GM23338 (cell line): ENCODE data around the gene SLC9A2. TPM values are rescaled to one million over a fixed set of nuclear protein-coding genes. Genes with fewer than 3 reads are reported as not detected.

Source experiments
- ATAC-seq: fragments of 200-7000 bp; cut with Tn5 transposase; 3 replicates; pipeline ENCODE4 v1.9.1; 2020
- DNase-seq: peaks from one replicate; pipeline ENCODE4 v3.0.0-alpha.2; 2015; ENCODE audit warnings: low spot score
- H2AFZ ChIP-seq: fragments of 200-600 bp; sonication (generic); 2 replicates; pipeline ENCODE4 v1.8.0; 2016; ENCODE audit warnings: antibody characterized with exemption, mild to moderate bottlenecking, moderate library complexity
- H3F3A ChIP-seq: fragments of 200-600 bp; sonication (generic); replicated peaks from 2 replicates; pipeline ENCODE4 v1.8.0; 2017; ENCODE audit warnings: antibody characterized with exemption, mixed run types, low read depth
- H3K27ac ChIP-seq: fragments of 200-600 bp; sonication (generic); 2 replicates; pipeline ENCODE4 v1.6.1; 2016; ENCODE audit warnings: low read depth
- H3K27me3 ChIP-seq: fragments of 200-600 bp; sonication (generic); 2 replicates; pipeline ENCODE4 v1.8.0; 2016; ENCODE audit warnings: mild to moderate bottlenecking, mixed run types, moderate library complexity; ENCODE audit not compliant: insufficient read depth
- H3K36me3 ChIP-seq: fragments of 200-600 bp; sonication (generic); 2 replicates; pipeline ENCODE4 v1.8.0; 2016; ENCODE audit warnings: mild to moderate bottlenecking; ENCODE audit not compliant: insufficient read depth
- H3K4me1 ChIP-seq: fragments of 200-600 bp; sonication (generic); 2 replicates; pipeline ENCODE4 v1.8.0; 2016; ENCODE audit warnings: mild to moderate bottlenecking, moderate library complexity; ENCODE audit not compliant: insufficient read depth
- H3K4me2 ChIP-seq: fragments of 200-600 bp; sonication (generic); 2 replicates; pipeline ENCODE4 v1.7.1; 2017; ENCODE audit warnings: mixed run types
- H3K4me3 ChIP-seq: fragments of 200-600 bp; sonication (generic); 2 replicates; pipeline ENCODE4 v1.6.1; 2016; ENCODE audit warnings: mixed run types
- H3K79me2 ChIP-seq: fragments of 200-600 bp; sonication (generic); replicated peaks from 2 replicates; pipeline ENCODE4 v1.8.0; 2017; ENCODE audit warnings: mild to moderate bottlenecking; ENCODE audit not compliant: insufficient read depth
- H3K9me2 ChIP-seq: fragments of 200-600 bp; sonication (generic); 2 replicates; pipeline ENCODE4 v1.8.0; 2017; ENCODE audit not compliant: insufficient read depth
- H4K20me1 ChIP-seq: fragments of 200-600 bp; sonication (generic); replicated peaks from 2 replicates; pipeline ENCODE4 v1.8.0; 2017; ENCODE audit warnings: mild to moderate bottlenecking; ENCODE audit not compliant: insufficient read depth
- H3K27ac Mint-ChIP-seq: 2 replicates; pipeline ENCODE4 v1.8.0; 2020; ENCODE audit warnings: inconsistent platforms, mild to moderate bottlenecking, moderate library complexity, mixed read lengths
- H3K27me3 Mint-ChIP-seq: 3 replicates; pipeline ENCODE4 v1.8.0; 2022; ENCODE audit warnings: low read depth, mild to moderate bottlenecking, moderate library complexity, mixed read lengths, inconsistent platforms; ENCODE audit not compliant: insufficient read depth, poor library complexity
- H3K36me3 Mint-ChIP-seq: 3 replicates; pipeline ENCODE4 v1.8.0; 2021; ENCODE audit warnings: low read depth, mild to moderate bottlenecking, inconsistent platforms, moderate library complexity, mixed read lengths
- H3K4me1 Mint-ChIP-seq: 3 replicates; pipeline ENCODE4 v1.8.0; 2020; ENCODE audit warnings: mild to moderate bottlenecking, inconsistent platforms, mixed read lengths
- H3K4me3 Mint-ChIP-seq: 3 replicates; pipeline ENCODE4 v1.8.0; 2021; ENCODE audit warnings: moderate library complexity, mild to moderate bottlenecking, inconsistent platforms, mixed read lengths
- H3K9me3 Mint-ChIP-seq: 3 replicates; pipeline ENCODE4 v1.8.0; 2020; ENCODE audit warnings: moderate library complexity, mild to moderate bottlenecking, inconsistent platforms, mixed read lengths
- EZH2 ChIP-seq: fragments of 200-600 bp; sonication (generic); IDR thresholded peaks from one replicate; pipeline ENCODE4 v1.8.0; 2017; ENCODE audit warnings: antibody characterized with exemption, mild to moderate bottlenecking, low read depth; ENCODE audit not compliant: unreplicated experiment
- JUNB ChIP-seq: IDR thresholded peaks from one replicate; pipeline ENCODE4 v1.6.1; 2016; ENCODE audit warnings: antibody characterized with exemption; ENCODE audit not compliant: unreplicated experiment
- NANOG ChIP-seq: IDR thresholded peaks from 2 replicates; pipeline ENCODE4 v1.6.1; 2016; ENCODE audit warnings: antibody characterized with exemption, borderline replicate concordance
- POLR2AphosphoS5 ChIP-seq: IDR thresholded peaks from 2 replicates; pipeline ENCODE4 v1.6.1; 2016; ENCODE audit warnings: antibody characterized with exemption, low read depth
- STAT1 ChIP-seq: IDR thresholded peaks from one replicate; pipeline ENCODE4 v1.6.1; 2016; ENCODE audit warnings: antibody characterized with exemption; ENCODE audit not compliant: unreplicated experiment
- ZNF114 ChIP-seq: fragments of 250-450 bp; sonication (Bioruptor Pico); IDR thresholded peaks from 2 replicates; pipeline ENCODE4 v1.5.0; 2020; ENCODE audit warnings: mild to moderate bottlenecking, moderate library complexity
- ZNF331 ChIP-seq: fragments of 250-450 bp; sonication (Bioruptor Pico); IDR thresholded peaks from 2 replicates; pipeline ENCODE4 v1.5.0; 2020; ENCODE audit warnings: low read depth, mild to moderate bottlenecking, moderate library complexity
- polyA plus RNA-seq: library from polyadenylated mRNA; unstranded; fragments of >200 nt; fragmentation: Nextera tagmentation; extraction: Ambion mirVana; gene quantifications from 2 replicates; pipeline ENCODE4 v1.2.1, GENCODE V29; 2016
- total RNA-seq: library from RNA; depleted of rRNA; stranded (reverse); fragments of >200 nt; shearing (Covaris generic); gene quantifications from 2 replicates; pipeline ENCODE4 v1.2.3, GENCODE V29; 2014
- TF ChIP-seq, protein P1 (sequence below): fragments of 250-450 bp; sonication (Bioruptor Pico); IDR thresholded peaks from 2 replicates; pipeline ENCODE4 v1.5.0; 2020; ENCODE audit warnings: mild to moderate bottlenecking, moderate library complexity
- TF ChIP-seq, protein P2 (sequence below), 2 experiments: fragments of 200-600 bp in 1 of 2; sonication (generic) in 1 of 2; conservative IDR thresholded peaks; 2 replicates each; pipeline versions ENCODE4 v1.5.1 to v1.6.1; 2016 to 2017; ENCODE audit warnings: antibody characterized with exemption in 2 of 2, low read depth in 2 of 2, mild to moderate bottlenecking in 2 of 2, moderate library complexity in 1 of 2
- TF ChIP-seq, protein P3 (sequence below): IDR thresholded peaks from 2 replicates; pipeline ENCODE4 v1.6.1; 2016; ENCODE audit warnings: antibody characterized with exemption
- TF ChIP-seq, protein P4 (sequence below): IDR thresholded peaks from one replicate; pipeline ENCODE4 v1.6.1; 2018; ENCODE audit warnings: antibody characterized with exemption; ENCODE audit not compliant: unreplicated experiment

The SLC9A2 gene
- total and polyA plus RNA-seq, 2 experiments from 2014 or later: 0.03 to 0.24 TPM

DNA sequence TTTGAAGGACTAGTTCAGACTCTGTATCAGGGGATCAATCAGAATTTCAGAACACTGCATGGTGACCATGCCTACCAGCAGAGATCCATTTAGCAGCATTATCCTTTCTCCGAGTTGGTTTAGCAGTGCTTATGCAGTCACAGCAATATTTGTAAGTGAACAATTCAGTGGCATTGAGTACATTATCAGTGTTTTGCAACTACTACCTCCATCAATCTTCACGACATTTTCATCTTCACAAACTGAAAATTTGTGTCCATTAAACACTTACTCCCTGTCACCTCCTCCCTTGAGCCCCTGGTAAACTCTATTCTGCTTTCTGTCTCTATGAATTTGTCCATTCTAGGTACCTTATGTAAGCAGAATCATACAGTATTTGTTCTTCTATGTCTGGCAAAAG, 20.1 kb downstream of the SLC9A2 start:
- ATAC-seq (no peak), DNase-seq (no peak)
- no peaks in the 10 kb centered on the region for H3F3A ChIP-seq
- Mint-ChIP-seq H3K36me3 (no peaks in the 10 kb centered on the region), H3K27me3 (no peaks in the 10 kb centered on the region), H3K4me3 (no peak overlapping the region), H3K4me1 (peaks cover 3% of the 10 kb centered on the region), H3K9me3 (no peaks in the 10 kb centered on the region), H3K27ac (no peak overlapping the region)
- no peaks in the 10 kb centered on the region for H3K36me3 ChIP-seq
- TF ChIP-seq JUNB (no peak), STAT1 (no peak), EZH2 (no peak), POLR2AphosphoS5 (no peak), ZNF331 (CRISPR knock-in tag) (no peak), ZNF114 (no peak), NANOG (no peak)
- TF ChIP-seq, protein P1, sequence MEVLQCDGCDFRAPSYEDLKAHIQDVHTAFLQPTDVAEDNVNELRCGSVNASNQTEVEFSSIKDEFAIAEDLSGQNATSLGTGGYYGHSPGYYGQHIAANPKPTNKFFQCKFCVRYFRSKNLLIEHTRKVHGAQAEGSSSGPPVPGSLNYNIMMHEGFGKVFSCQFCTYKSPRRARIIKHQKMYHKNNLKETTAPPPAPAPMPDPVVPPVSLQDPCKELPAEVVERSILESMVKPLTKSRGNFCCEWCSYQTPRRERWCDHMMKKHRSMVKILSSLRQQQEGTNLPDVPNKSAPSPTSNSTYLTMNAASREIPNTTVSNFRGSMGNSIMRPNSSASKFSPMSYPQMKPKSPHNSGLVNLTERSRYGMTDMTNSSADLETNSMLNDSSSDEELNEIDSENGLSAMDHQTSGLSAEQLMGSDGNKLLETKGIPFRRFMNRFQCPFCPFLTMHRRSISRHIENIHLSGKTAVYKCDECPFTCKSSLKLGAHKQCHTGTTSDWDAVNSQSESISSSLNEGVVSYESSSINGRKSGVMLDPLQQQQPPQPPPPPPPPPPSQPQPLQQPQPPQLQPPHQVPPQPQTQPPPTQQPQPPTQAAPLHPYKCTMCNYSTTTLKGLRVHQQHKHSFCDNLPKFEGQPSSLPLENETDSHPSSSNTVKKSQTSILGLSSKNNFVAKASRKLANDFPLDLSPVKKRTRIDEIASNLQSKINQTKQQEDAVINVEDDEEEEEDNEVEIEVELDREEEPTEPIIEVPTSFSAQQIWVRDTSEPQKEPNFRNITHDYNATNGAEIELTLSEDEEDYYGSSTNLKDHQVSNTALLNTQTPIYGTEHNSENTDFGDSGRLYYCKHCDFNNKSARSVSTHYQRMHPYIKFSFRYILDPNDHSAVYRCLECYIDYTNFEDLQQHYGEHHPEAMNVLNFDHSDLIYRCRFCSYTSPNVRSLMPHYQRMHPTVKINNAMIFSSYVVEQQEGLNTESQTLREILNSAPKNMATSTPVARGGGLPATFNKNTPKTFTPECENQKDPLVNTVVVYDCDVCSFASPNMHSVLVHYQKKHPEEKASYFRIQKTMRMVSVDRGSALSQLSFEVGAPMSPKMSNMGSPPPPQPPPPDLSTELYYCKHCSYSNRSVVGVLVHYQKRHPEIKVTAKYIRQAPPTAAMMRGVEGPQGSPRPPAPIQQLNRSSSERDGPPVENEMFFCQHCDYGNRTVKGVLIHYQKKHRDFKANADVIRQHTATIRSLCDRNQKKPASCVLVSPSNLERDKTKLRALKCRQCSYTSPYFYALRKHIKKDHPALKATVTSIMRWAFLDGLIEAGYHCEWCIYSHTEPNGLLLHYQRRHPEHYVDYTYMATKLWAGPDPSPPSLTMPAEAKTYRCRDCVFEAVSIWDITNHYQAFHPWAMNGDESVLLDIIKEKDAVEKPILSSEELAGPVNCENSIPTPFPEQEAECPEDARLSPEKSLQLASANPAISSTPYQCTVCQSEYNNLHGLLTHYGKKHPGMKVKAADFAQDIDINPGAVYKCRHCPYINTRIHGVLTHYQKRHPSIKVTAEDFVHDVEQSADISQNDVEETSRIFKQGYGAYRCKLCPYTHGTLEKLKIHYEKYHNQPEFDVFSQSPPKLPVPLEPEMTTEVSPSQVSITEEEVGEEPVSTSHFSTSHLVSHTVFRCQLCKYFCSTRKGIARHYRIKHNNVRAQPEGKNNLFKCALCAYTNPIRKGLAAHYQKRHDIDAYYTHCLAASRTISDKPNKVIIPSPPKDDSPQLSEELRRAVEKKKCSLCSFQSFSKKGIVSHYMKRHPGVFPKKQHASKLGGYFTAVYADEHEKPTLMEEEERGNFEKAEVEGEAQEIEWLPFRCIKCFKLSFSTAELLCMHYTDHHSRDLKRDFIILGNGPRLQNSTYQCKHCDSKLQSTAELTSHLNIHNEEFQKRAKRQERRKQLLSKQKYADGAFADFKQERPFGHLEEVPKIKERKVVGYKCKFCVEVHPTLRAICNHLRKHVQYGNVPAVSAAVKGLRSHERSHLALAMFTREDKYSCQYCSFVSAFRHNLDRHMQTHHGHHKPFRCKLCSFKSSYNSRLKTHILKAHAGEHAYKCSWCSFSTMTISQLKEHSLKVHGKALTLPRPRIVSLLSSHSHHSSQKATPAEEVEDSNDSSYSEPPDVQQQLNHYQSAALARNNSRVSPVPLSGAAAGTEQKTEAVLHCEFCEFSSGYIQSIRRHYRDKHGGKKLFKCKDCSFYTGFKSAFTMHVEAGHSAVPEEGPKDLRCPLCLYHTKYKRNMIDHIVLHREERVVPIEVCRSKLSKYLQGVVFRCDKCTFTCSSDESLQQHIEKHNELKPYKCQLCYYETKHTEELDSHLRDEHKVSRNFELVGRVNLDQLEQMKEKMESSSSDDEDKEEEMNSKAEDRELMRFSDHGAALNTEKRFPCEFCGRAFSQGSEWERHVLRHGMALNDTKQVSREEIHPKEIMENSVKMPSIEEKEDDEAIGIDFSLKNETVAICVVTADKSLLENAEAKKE: no peak
- TF ChIP-seq, protein P2, sequence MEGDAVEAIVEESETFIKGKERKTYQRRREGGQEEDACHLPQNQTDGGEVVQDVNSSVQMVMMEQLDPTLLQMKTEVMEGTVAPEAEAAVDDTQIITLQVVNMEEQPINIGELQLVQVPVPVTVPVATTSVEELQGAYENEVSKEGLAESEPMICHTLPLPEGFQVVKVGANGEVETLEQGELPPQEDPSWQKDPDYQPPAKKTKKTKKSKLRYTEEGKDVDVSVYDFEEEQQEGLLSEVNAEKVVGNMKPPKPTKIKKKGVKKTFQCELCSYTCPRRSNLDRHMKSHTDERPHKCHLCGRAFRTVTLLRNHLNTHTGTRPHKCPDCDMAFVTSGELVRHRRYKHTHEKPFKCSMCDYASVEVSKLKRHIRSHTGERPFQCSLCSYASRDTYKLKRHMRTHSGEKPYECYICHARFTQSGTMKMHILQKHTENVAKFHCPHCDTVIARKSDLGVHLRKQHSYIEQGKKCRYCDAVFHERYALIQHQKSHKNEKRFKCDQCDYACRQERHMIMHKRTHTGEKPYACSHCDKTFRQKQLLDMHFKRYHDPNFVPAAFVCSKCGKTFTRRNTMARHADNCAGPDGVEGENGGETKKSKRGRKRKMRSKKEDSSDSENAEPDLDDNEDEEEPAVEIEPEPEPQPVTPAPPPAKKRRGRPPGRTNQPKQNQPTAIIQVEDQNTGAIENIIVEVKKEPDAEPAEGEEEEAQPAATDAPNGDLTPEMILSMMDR (conservative IDR thresholded peaks at IDR 0.05; ENCODE audit: low read depth in 2 of 2): no peak
- TF ChIP-seq, protein P3, sequence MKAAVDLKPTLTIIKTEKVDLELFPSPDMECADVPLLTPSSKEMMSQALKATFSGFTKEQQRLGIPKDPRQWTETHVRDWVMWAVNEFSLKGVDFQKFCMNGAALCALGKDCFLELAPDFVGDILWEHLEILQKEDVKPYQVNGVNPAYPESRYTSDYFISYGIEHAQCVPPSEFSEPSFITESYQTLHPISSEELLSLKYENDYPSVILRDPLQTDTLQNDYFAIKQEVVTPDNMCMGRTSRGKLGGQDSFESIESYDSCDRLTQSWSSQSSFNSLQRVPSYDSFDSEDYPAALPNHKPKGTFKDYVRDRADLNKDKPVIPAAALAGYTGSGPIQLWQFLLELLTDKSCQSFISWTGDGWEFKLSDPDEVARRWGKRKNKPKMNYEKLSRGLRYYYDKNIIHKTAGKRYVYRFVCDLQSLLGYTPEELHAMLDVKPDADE: no peak
- TF ChIP-seq, protein P4, sequence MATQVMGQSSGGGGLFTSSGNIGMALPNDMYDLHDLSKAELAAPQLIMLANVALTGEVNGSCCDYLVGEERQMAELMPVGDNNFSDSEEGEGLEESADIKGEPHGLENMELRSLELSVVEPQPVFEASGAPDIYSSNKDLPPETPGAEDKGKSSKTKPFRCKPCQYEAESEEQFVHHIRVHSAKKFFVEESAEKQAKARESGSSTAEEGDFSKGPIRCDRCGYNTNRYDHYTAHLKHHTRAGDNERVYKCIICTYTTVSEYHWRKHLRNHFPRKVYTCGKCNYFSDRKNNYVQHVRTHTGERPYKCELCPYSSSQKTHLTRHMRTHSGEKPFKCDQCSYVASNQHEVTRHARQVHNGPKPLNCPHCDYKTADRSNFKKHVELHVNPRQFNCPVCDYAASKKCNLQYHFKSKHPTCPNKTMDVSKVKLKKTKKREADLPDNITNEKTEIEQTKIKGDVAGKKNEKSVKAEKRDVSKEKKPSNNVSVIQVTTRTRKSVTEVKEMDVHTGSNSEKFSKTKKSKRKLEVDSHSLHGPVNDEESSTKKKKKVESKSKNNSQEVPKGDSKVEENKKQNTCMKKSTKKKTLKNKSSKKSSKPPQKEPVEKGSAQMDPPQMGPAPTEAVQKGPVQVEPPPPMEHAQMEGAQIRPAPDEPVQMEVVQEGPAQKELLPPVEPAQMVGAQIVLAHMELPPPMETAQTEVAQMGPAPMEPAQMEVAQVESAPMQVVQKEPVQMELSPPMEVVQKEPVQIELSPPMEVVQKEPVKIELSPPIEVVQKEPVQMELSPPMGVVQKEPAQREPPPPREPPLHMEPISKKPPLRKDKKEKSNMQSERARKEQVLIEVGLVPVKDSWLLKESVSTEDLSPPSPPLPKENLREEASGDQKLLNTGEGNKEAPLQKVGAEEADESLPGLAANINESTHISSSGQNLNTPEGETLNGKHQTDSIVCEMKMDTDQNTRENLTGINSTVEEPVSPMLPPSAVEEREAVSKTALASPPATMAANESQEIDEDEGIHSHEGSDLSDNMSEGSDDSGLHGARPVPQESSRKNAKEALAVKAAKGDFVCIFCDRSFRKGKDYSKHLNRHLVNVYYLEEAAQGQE: no peak
- H3K4me2 ChIP-seq: no peak overlapping the region
- H3K79me2 ChIP-seq: no peaks in the 10 kb centered on the region
- no peak overlapping the region for H2AFZ ChIP-seq
- no peaks in the 10 kb centered on the region for H4K20me1 ChIP-seq
- H3K27ac ChIP-seq: no peak overlapping the region
- H3K27me3 ChIP-seq: no peaks in the 10 kb centered on the region
- no peaks in the 10 kb centered on the region for H3K4me1 ChIP-seq
- H3K4me3 ChIP-seq: no peak overlapping the region
- H3K9me2 ChIP-seq: no peaks in the 10 kb centered on the region
